Measurements from ENCODE around the gene CASP10.

The CASP10 gene

GRCh38 chr2:201242571-201243277 is 59.8 kb downstream of the CASP10 start:
- in situ Hi-C loops (cut with MboI; ENCODE audit: low sequenced_read_pairs, unreplicated experiment), result no loop called here
- TF ChIP-seq CTCF (IDR thresholded peaks at IDR 0.05; ENCODE audit: borderline replicate concordance, control extremely low read depth, extremely low read depth, insufficient read depth, missing control alignments), result no peak
- DNase-seq (ENCODE audit: low spot score), result no peak

- in situ Hi-C loops (cut with MboI; ENCODE audit: low sequenced_read_pairs, unreplicated experiment), result no loop called here
- TF ChIP-seq CTCF (IDR thresholded peaks at IDR 0.05; ENCODE audit: borderline replicate concordance, control extremely low read depth, extremely low read depth, insufficient read depth, missing control alignments), result no peak
Observed at GRCh38 chr2:201244829-201245228, 61.9 kb downstream of the CASP10 start.

GRCh38 chr2:201246280-201246679 is 63.3 kb downstream of the CASP10 start:
- in situ Hi-C loops (cut with MboI; ENCODE audit: low sequenced_read_pairs, unreplicated experiment), result no loop called here
- no peak for DNase-seq (ENCODE audit: low spot score)
- TF ChIP-seq CTCF (IDR thresholded peaks at IDR 0.05; ENCODE audit: borderline replicate concordance, control extremely low read depth, extremely low read depth, insufficient read depth, missing control alignments), result no peak

More at GRCh38 chr2:201244829-201245228, 61.9 kb downstream of the CASP10 start:
- no peak for DNase-seq (ENCODE audit: low spot score)

GRCh38 chr2:201248288-201248844 is 65.4 kb downstream of the CASP10 start:
- no peak for TF ChIP-seq CTCF (IDR thresholded peaks at IDR 0.05; ENCODE audit: borderline replicate concordance, control extremely low read depth, extremely low read depth, insufficient read depth, missing control alignments)
- in situ Hi-C loops (cut with MboI; ENCODE audit: low sequenced_read_pairs, unreplicated experiment), result no loop called here
- DNase-seq (ENCODE audit: low spot score), result no peak

- in situ Hi-C loops (cut with MboI; ENCODE audit: low sequenced_read_pairs, unreplicated experiment), result no loop called here
- DNase-seq (ENCODE audit: low spot score), result no peak
Observed at GRCh38 chr2:201249889-201250288, 66.9 kb downstream of the CASP10 start.

GRCh38 chr2:201250741-201251140 is 67.8 kb downstream of the CASP10 start:
- no peak for DNase-seq (ENCODE audit: low spot score)
- in situ Hi-C loops (cut with MboI; ENCODE audit: low sequenced_read_pairs, unreplicated experiment), result no loop called here
- no peak for TF ChIP-seq CTCF (IDR thresholded peaks at IDR 0.05; ENCODE audit: borderline replicate concordance, control extremely low read depth, extremely low read depth, insufficient read depth, missing control alignments)

More at GRCh38 chr2:201249889-201250288, 66.9 kb downstream of the CASP10 start:
- no peak for TF ChIP-seq CTCF (IDR thresholded peaks at IDR 0.05; ENCODE audit: borderline replicate concordance, control extremely low read depth, extremely low read depth, insufficient read depth, missing control alignments)
